ENCODE data around the gene HSD17B12. TPM values are rescaled to one million over a fixed set of nuclear protein-coding genes. Genes with fewer than 3 reads are reported as not detected.

HSD17B12 gene
- polyA plus RNA-seq, 3 donors, result 13.3 to 35.5 (median 30.4) TPM

DNA sequence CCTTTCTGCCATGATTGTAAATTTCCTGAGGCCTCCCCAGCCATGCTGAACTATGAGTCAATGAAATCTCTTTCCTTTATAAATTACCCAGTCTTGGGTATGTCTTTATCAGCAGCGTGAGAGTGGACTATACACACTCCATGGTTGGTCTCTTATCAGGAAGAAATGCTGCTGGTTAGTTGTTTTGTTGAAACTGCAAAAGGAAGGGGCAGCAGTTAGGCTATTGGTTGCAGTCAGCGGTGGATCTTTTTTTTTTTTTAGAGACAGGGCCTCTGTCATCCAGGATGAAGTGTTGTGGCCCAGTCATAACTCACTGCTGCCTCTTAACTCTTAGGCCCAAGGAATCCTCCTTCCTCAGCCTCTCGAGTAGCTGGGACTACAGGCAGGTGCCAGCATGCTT is 51.7 kb downstream of the HSD17B12 start:
- Mint-ChIP-seq H3K9me3 (peaks cover 0 to 6% (median 0%) of the 10 kb centered on the region in 7 donors), H3K4me3 (no peak overlapping the region), H3K36me3 (peaks cover 20 to 27% of the 10 kb centered on the region in 2 donors), H3K27ac (peak overlapping the region in 1 of 7 donors; percentile 18), H3K27me3 (ENCODE audit: low read depth in 3 of 3) (no peaks in the 10 kb centered on the region), H3K4me1 (peaks cover 12% of the 10 kb centered on the region)
- TF ChIP-seq, protein P1, sequence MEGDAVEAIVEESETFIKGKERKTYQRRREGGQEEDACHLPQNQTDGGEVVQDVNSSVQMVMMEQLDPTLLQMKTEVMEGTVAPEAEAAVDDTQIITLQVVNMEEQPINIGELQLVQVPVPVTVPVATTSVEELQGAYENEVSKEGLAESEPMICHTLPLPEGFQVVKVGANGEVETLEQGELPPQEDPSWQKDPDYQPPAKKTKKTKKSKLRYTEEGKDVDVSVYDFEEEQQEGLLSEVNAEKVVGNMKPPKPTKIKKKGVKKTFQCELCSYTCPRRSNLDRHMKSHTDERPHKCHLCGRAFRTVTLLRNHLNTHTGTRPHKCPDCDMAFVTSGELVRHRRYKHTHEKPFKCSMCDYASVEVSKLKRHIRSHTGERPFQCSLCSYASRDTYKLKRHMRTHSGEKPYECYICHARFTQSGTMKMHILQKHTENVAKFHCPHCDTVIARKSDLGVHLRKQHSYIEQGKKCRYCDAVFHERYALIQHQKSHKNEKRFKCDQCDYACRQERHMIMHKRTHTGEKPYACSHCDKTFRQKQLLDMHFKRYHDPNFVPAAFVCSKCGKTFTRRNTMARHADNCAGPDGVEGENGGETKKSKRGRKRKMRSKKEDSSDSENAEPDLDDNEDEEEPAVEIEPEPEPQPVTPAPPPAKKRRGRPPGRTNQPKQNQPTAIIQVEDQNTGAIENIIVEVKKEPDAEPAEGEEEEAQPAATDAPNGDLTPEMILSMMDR (IDR thresholded peaks at IDR 0.05), result no peak
- Histone ChIP-seq H3K79me2 (ENCODE audit: insufficient read depth, low read length) (peaks cover 9% of the 10 kb centered on the region), H2AFZ (ENCODE audit: insufficient read depth, low read depth, low read length, poor library complexity, severe bottlenecking) (no peak overlapping the region), H3K27me3 (ENCODE audit: control insufficient read depth in 2 of 2, insufficient read depth in 2 of 2, low read length in 2 of 2) (no peaks in the 10 kb centered on the region), H3K4me1 (ENCODE audit: control insufficient read depth in 1 of 2, insufficient read depth in 2 of 2, low read length in 2 of 2) (peaks cover 5 to 13% of the 10 kb centered on the region in 2 donors), H3K36me3 (replicated peaks in 1 of 2; ENCODE audit: control insufficient read depth in 1 of 2, insufficient read depth in 2 of 2, low read length in 2 of 2) (peaks cover 3 to 14% of the 10 kb centered on the region in 2 donors), H3K27ac (ENCODE audit: low read depth in 1 of 2, low read length in 2 of 2) (no peak overlapping the region), H3K4me3 (replicated peaks in 1 of 3; ENCODE audit: low read depth in 2 of 3, low read length in 3 of 3) (no peak overlapping the region), H3K9ac (ENCODE audit: insufficient read depth, low read length, poor library complexity, severe bottlenecking) (no peak overlapping the region), H4K20me1 (ENCODE audit: insufficient read depth, low read length) (no peaks in the 10 kb centered on the region), H3K4me2 (replicated peaks; ENCODE audit: extremely low read depth, low read length, poor library complexity, severe bottlenecking) (no peak overlapping the region), H3K9me3 (replicated peaks in 1 of 2; ENCODE audit: control insufficient read depth in 1 of 2, insufficient read depth in 1 of 2, low read length in 2 of 2) (no peaks in the 10 kb centered on the region)
- no peak for DNase-seq
- no CpG with 5 or more reads among the region's 3 CpGs for WGBS (ENCODE audit: insufficient coverage)
- intact Hi-C loops (cut with micrococcal nuclease), result no loop called here

DNA sequence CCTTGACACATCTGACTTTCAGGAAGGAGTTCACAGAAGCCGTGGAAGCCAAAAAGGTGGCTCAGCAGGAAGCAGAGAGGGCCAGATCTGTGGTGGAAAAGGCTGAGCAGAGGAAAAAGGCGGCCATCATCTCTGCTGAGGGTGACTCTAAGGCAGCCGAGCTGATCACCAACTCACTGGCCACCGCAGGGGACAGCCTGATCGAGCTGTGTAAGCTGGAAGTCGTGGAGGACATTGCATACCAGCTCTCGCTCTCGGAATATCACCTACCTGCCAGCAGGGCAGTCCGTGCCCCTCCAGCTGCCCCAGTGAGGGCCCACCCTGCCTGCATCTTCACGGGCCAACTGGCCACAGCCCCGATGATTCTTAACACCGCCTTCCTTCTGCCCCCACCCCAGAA is 53.7 kb downstream of the HSD17B12 start:
- WGBS (ENCODE audit: insufficient coverage), result 100% methylated on average over 9 of the region's 12 CpGs
- Mint-ChIP-seq H3K27ac (peak overlapping the region in 3 of 7 donors; percentile 7 to 21 (median 15)), H3K36me3 (peaks cover 19 to 25% of the 10 kb centered on the region in 2 donors), H3K4me1 (peaks cover 25% of the 10 kb centered on the region), H3K9me3 (peaks cover 0 to 6% (median 0%) of the 10 kb centered on the region in 7 donors), H3K27me3 (ENCODE audit: low read depth in 3 of 3) (no peaks in the 10 kb centered on the region), H3K4me3 (no peak overlapping the region)
- no peak overlapping the region for H3K9ac ChIP-seq (ENCODE audit: insufficient read depth, low read length, poor library complexity, severe bottlenecking)
- no peak overlapping the region for H2AFZ ChIP-seq (ENCODE audit: insufficient read depth, low read depth, low read length, poor library complexity, severe bottlenecking)
- peaks cover 9% of the 10 kb centered on the region for H3K79me2 ChIP-seq (ENCODE audit: insufficient read depth, low read length)
- TF ChIP-seq, protein P1 (IDR thresholded peaks at IDR 0.05), result no peak
- no peaks in the 10 kb centered on the region for H3K9me3 ChIP-seq (replicated peaks in 1 of 2; ENCODE audit: control insufficient read depth in 1 of 2, insufficient read depth in 1 of 2, low read length in 2 of 2)
- intact Hi-C loops (cut with micrococcal nuclease), result no loop called here
- no peaks in the 10 kb centered on the region for H3K27me3 ChIP-seq (ENCODE audit: control insufficient read depth in 2 of 2, insufficient read depth in 2 of 2, low read length in 2 of 2)
- H3K4me3 ChIP-seq (replicated peaks in 1 of 3; ENCODE audit: low read depth in 2 of 3, low read length in 3 of 3), result no peak overlapping the region
- no peak for DNase-seq
- H3K27ac ChIP-seq (ENCODE audit: low read depth in 1 of 2, low read length in 2 of 2), result no peak overlapping the region
- H3K4me1 ChIP-seq (ENCODE audit: control insufficient read depth in 1 of 2, insufficient read depth in 2 of 2, low read length in 2 of 2), result peaks cover 12 to 20% of the 10 kb centered on the region in 2 donors
- H3K4me2 ChIP-seq (replicated peaks; ENCODE audit: extremely low read depth, low read length, poor library complexity, severe bottlenecking), result no peak overlapping the region
- H4K20me1 ChIP-seq (ENCODE audit: insufficient read depth, low read length), result no peaks in the 10 kb centered on the region
- peaks cover 3 to 14% of the 10 kb centered on the region in 2 donors for H3K36me3 ChIP-seq (replicated peaks in 1 of 2; ENCODE audit: control insufficient read depth in 1 of 2, insufficient read depth in 2 of 2, low read length in 2 of 2)
